GM12875 (cell line): ENCODE data around the gene SNAPC4.

Experiments used
- H3K4me3 ChIP-seq: one replicate; pipeline ENCODE4 v1.5.1; 2011; ENCODE audit warnings: low read depth, low read length, control low read depth
- TF ChIP-seq, protein P1 (sequence below): IDR thresholded peaks from 2 replicates; pipeline ENCODE4 v1.5.1; 2011; ENCODE audit warnings: low read depth, mild to moderate bottlenecking, control low read depth, inconsistent platforms, low read length, moderate library complexity, borderline replicate concordance; ENCODE audit not compliant: insufficient read depth

The SNAPC4 gene

GRCh38 chr9:136416914-136417313 is 16.9 kb upstream of the SNAPC4 start:
- TF ChIP-seq, protein P1, sequence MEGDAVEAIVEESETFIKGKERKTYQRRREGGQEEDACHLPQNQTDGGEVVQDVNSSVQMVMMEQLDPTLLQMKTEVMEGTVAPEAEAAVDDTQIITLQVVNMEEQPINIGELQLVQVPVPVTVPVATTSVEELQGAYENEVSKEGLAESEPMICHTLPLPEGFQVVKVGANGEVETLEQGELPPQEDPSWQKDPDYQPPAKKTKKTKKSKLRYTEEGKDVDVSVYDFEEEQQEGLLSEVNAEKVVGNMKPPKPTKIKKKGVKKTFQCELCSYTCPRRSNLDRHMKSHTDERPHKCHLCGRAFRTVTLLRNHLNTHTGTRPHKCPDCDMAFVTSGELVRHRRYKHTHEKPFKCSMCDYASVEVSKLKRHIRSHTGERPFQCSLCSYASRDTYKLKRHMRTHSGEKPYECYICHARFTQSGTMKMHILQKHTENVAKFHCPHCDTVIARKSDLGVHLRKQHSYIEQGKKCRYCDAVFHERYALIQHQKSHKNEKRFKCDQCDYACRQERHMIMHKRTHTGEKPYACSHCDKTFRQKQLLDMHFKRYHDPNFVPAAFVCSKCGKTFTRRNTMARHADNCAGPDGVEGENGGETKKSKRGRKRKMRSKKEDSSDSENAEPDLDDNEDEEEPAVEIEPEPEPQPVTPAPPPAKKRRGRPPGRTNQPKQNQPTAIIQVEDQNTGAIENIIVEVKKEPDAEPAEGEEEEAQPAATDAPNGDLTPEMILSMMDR = no peak

GRCh38 chr9:136416427-136416826 is 16.5 kb upstream of the SNAPC4 start:
- TF ChIP-seq, protein P1 = no peak
- H3K4me3 ChIP-seq = no peak overlapping the region

More at GRCh38 chr9:136416914-136417313, 16.9 kb upstream of the SNAPC4 start:
- no peak overlapping the region for H3K4me3 ChIP-seq

- TF ChIP-seq, protein P1 = no peak
- no peak overlapping the region for H3K4me3 ChIP-seq
Observed at GRCh38 chr9:136412962-136413361, 13.0 kb upstream of the SNAPC4 start.

DNA sequence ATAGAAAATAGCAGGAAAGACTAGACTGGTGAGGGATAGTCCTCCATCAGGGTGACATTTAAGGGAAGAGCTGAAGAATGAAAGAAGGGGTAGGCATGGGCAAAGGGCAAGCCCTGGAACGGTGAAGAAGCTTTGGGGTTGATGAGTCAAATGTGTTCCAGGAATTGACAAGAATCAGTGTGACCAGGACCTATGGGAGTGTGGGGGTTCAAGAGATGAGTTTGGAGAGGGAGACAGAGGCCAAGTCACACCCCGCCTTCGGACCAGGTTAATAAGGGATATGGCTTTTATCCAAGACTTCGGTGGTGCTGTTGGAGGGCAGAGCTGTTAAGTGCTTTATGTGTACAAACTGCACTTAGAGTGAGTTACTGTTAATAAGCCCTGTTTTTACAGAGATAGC is 11.4 kb upstream of the SNAPC4 start:
- peak overlapping the region; percentile 90 for H3K4me3 ChIP-seq
- TF ChIP-seq, protein P1 = no peak

DNA sequence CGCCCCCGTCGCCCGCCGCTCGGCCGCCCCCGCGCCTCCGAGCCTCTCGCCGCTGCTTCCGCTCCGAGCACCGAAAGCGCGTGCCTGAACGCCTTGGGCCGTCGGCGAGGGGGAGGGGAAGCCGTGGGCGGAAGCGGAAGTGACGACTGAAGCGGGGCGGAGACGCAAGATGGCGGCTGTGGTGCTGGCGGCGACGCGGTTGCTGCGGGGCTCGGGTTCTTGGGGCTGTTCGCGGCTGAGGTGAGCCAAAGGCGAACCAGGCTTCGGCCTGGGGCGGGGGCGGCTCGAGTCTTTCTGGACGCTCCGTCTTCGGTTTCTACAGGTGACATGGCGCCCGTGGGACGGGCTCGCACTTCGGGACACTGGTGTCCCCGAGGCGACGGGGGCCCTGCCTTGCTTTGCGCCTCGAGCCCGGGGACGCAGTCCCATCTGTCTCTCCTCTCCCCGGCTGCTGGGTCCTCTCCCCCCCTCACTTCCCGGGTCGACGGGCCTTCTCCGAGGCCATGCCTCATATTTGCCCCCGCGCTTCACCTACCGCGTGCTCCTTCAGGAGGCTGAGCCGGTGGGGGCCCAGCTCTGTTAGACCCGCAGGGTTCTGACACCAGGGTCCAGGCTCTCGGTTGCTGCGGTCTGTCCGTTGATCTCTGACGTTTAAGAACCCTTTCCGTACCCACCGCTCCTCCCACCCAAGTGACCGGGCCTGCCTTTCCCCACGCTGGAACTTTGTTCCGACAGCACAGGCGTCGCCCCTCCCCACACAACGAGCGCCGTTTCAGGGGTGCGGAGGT is 10.7 kb upstream of the SNAPC4 start, which contains the start of the genes ENTR1 and PMPCA:
ENTR1 (minus strand) TSS at position 115 of the 788 bp plus-strand sequence. CDS start 217 bp downstream, outside the sequence.
PMPCA (plus strand) TSS at position 159 of the 788 bp plus-strand sequence; CDS start at position 170, 11 bp downstream.
- TF ChIP-seq, protein P1 = no peak
- peak within 1 kb of the TSS; percentile 90 for H3K4me3 ChIP-seq

- peak overlapping the region; percentile 90 for H3K4me3 ChIP-seq
- TF ChIP-seq, protein P1 = no peak
Observed at GRCh38 chr9:136409557-136410455, 9.8 kb upstream of the SNAPC4 start.
